HG02938 (cell line): ENCODE data around the gene TTC22.

Source experiments
- ATAC-seq: cut with Tn5 transposase; IDR thresholded peaks from one replicate; pipeline ENCODE4 v1.9.1; 2021; ENCODE audit warnings: mild to moderate bottlenecking, moderate library complexity; ENCODE audit not compliant: unreplicated experiment

Gene TTC22

GRCh38 chr1:54800899-54801759 lies at the start of gene TTC22:
Gene TTC22, minus strand, starts transcription at chr1:54801323. Its CDS starts 160 bp downstream, at chr1:54801163.
- ATAC-seq = peak; percentile 85

GRCh38 chr1:54850737-54851136 lies 49.6 kb upstream of the TTC22 start:
- ATAC-seq = no peak

GRCh38 chr1:54850069-54850730 lies 49.1 kb upstream of the TTC22 start:
- no peak for ATAC-seq

GRCh38 chr1:54849219-54850068 lies 48.3 kb upstream of the TTC22 start:
- ATAC-seq = no peak

- no peak for ATAC-seq
These were observed 47.2 kb upstream of the TTC22 start for GRCh38 chr1:54848134-54848948.

GRCh38 chr1:54846716-54847284 lies 45.7 kb upstream of the TTC22 start:
- ATAC-seq = no peak

- no peak for ATAC-seq
These were observed 45.2 kb upstream of the TTC22 start for GRCh38 chr1:54846301-54846700.

GRCh38 chr1:54845772-54846171 lies 44.6 kb upstream of the TTC22 start:
- no peak for ATAC-seq

GRCh38 chr1:54844564-54844963 lies 43.4 kb upstream of the TTC22 start:
- ATAC-seq = no peak

- ATAC-seq = no peak
These were observed 42.3 kb upstream of the TTC22 start for GRCh38 chr1:54843449-54843848.

- no peak for ATAC-seq
These were observed 41.8 kb upstream of the TTC22 start for GRCh38 chr1:54842963-54843362.

GRCh38 chr1:54842206-54842915 lies 41.2 kb upstream of the TTC22 start:
- ATAC-seq = no peak

- ATAC-seq = no peak
These were observed 38.7 kb upstream of the TTC22 start for GRCh38 chr1:54839824-54840223.

GRCh38 chr1:54838565-54839180 lies 37.5 kb upstream of the TTC22 start:
- no peak for ATAC-seq

- no peak for ATAC-seq
These were observed 36.1 kb upstream of the TTC22 start for GRCh38 chr1:54837002-54837853.

- no peak for ATAC-seq
These were observed 35.5 kb upstream of the TTC22 start for GRCh38 chr1:54836594-54836993.

- no peak for ATAC-seq
These were observed 34.8 kb upstream of the TTC22 start for GRCh38 chr1:54835970-54836369.
